ENCODE data around the gene FAM135A.

DNA sequence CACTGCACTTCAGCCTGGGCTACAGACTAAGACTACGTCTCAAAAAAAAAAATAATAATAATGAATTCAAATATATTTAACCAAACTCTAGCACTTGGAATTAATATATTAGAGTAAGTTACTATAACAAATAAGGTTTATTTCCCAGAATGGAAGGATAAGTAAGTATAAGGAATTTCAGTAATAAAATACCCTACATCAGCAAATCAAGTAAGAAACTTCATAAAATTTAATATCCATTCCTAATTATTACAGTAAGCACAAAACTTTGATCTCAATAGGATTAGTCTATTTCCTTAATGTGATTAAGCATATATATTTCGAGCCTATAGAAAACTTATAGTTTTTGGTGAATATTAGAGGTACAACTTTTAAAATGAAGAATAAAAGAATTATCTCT, 116.7 kb downstream of the FAM135A start:
- TF ChIP-seq POLR2A (IDR thresholded peaks at IDR 0.05) (no peak), POLR2AphosphoS5 (IDR thresholded peaks at IDR 0.05) (no peak)
- TF ChIP-seq, protein P1, sequence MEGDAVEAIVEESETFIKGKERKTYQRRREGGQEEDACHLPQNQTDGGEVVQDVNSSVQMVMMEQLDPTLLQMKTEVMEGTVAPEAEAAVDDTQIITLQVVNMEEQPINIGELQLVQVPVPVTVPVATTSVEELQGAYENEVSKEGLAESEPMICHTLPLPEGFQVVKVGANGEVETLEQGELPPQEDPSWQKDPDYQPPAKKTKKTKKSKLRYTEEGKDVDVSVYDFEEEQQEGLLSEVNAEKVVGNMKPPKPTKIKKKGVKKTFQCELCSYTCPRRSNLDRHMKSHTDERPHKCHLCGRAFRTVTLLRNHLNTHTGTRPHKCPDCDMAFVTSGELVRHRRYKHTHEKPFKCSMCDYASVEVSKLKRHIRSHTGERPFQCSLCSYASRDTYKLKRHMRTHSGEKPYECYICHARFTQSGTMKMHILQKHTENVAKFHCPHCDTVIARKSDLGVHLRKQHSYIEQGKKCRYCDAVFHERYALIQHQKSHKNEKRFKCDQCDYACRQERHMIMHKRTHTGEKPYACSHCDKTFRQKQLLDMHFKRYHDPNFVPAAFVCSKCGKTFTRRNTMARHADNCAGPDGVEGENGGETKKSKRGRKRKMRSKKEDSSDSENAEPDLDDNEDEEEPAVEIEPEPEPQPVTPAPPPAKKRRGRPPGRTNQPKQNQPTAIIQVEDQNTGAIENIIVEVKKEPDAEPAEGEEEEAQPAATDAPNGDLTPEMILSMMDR (IDR thresholded peaks at IDR 0.05), result no peak

Data from suprapubic skin (tissue), 4 donors.